ELF-1 (cell line): ENCODE results near the gene CDC25A.
"Not testable (repeated sequence)": the region's sequence is repeated elsewhere in the genome, so short reads cannot be mapped to it uniquely, and the experiment has no call there.

Experiments
- DNase-seq: peaks from one replicate; pipeline ENCODE4 v3.0.0-alpha.2; 2016; ENCODE audit warnings: low read depth, low spot score

The CDC25A gene

GRCh38 chr3:48188266-48189201 is at the start of gene CDC25A:
TSS of gene CDC25A (minus strand) at chr3:48188417. CDS start at chr3:48187947, 470 bp downstream.
- peak; percentile 100 for DNase-seq

DNA sequence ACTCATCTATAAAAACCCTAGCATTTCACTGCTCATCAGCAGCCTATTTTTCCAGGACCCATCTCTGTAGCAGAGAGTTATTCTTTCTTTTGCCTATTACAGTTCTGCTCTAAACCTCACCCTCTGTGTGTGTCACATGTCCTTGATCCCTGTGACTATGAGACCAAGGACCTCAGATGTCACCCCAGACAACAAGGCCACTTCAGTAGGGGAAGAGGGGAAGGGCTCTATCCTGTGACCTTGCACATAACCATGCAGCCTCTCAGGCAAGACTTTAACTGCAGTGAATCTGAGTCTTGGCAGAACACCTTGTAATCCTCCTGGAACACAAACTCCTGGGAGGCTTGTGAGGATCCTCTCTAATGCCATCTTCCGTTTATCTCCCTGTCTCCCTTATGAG is 48.3 kb upstream of the CDC25A start:
- no peak for DNase-seq

DNA sequence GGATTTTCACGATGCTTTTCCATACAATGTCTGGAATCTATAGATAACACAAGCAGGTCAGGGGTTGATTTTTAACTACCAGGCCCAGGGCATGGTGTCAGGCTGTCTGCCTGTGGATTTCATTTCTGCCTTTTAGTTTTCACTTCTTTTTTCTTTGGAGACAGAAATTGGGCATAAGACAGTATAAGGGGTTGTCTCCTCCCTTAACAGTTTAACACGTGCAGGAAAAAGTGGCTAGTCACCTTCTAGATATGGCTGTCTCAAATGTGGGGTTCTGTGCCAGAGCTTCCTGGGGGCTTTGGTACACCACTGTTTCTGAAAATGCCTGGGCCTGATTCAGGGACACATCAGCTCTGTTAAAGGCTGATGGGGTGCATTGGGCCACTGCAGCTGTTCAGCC is 45.3 kb upstream of the CDC25A start:
- DNase-seq = no peak

GRCh38 chr3:48232734-48233133 is 44.5 kb upstream of the CDC25A start:
- peak; percentile 88 for DNase-seq

DNA sequence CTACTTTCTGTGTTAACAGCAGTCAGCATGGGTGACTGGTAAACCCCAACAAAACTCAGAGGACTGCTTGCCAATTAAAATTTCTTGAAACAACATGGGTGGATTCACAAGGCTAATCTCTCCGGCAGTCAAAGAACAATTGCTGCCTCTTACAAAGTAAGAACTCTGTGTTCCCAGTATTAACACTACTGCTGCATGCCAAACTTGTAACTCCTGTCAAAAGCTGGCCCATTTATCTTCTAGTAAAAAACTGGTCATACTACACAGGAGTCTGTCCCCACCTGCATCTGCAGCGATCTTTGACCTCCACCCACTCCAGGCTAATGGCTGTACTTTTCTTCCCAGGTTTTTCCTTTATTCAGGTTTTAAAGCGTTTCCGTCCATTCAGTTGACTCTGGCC is 44.0 kb upstream of the CDC25A start:
- no peak for DNase-seq

- no peak for DNase-seq
These were observed 38.7 kb upstream of the CDC25A start for GRCh38 chr3:48226939-48227338.

DNA sequence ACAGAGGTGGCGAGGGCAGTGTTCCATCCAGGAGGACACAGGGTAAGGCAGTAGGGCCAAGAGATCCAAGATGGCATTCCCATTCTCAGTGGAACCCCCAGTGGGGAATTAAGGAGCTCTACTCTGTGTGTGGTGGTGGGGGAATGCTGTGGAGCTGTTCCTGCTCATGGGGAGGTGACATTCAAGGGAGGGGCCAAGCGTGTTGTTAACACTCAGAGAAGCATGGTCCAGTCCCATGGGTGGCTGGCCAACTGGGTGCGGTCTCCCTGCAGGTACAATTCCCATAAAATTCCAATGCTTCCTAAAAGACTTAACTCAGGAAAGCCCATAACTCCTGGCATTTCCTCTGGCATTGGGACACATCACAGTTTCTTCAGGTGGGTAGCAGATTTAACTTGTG is 37.4 kb upstream of the CDC25A start:
- no peak for DNase-seq

DNA sequence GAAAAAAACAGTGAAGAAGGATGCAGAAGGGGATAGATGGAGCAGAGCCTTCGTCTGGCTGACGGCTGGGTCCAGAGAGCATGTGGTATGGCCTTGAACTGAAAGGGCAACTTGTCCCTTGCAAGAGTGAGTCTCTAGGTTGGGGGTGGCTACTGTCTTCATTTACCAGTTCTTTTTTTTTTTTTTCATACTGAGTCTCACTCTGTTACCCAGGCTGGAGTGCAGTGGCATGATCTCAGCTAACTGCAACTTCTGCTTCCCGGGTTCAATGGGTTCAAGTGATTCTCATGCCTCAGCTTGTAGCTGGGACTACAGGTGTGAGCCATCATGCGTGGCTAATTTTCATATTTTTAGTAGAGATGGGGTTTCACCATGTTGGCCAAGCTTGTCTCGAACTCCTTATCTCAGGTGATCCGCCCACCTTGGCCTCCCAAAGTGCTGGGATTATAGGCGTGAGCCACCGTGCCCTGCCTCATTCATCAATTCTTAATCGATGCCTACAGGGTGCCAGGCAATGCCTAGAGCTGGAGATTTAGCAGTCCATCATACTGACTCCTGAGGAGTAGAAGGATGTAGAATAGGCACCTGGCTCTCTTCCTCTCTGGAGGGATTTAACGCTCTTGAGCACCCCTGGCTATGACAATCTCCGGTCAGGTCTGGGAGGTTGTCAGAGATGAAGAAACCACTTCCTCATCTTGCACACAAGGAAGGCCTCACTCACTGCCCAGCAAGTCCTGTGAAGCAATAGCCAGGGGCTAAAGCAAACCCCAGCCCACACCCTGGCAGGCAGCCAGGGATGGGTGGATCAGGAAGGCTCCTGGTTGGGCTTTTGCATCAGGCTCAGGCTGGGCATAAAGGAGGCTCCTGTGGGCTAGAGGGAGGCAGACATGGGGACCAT is 34.6 kb upstream of the CDC25A start, which contains the start of gene CAMP:
Gene CAMP (plus strand): TSS at position 880 of the 898 bp plus-strand sequence. CDS start 17 bp downstream, at position 897.
- peak; percentile 69 for DNase-seq

GRCh38 chr3:48220746-48221145 is 32.5 kb upstream of the CDC25A start:
- DNase-seq = no peak

DNA sequence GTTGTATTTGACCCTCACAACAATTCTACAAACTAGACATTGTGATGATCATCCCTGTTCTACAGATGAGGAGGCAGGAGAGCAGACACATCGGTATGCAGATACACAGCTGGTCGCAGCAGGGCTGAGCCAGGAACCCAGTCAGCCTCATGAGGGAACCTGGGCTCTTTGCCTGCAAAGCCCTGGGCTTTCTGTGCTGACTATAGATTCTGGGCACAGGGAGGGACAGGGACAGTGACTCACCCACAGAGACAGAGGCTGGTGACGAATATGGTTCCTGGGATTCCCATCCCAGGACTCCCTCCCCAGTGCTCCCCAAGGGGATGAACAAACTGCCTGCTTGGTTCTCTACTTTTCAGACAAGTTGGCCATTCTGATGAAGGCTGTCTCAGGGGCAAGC is 31.3 kb upstream of the CDC25A start:
- no peak for DNase-seq

GRCh38 chr3:48218537-48218936 is 30.3 kb upstream of the CDC25A start:
- DNase-seq = no peak

DNA sequence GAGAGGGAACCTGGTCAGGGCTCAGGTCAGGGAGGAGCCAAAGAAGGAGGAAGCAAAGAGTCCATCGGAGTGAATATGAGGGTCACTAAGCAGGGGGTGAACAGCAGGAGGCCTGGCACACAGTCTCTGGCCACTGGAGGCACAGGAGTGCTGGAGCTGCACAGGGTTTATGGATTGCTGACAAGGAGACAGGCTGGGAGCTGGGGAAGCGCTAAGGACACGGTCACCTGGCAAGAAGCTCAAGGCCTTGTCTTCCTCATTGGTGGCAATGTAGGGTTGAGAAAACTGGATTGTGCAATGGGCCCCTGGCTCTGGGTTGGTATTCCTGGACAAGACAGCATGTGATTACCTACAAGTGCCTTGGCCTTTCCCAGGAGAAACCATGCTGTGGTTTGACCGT is 29.2 kb upstream of the CDC25A start:
- DNase-seq = no peak

- no peak for DNase-seq
These were observed 27.7 kb upstream of the CDC25A start for GRCh38 chr3:48215876-48216275.

DNA sequence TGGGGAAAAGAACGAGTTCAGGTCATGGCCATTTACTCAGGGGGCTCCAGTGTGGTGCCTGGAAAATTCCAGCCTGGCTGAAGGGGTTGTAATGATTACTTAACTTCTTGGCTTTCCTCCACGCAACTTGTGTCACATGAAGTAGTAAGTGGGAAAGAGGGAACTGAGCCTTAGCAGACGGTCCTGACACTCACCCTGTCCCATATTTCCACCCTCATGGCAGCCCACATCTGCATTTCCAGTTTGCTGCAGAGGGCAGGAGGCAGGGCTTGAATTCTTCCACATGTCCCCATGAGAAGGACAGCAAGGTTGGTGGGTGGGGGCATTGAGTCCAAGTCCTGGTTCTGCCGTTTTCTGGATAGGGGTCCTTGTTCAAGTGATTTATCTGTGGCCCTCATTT is 27.2 kb upstream of the CDC25A start:
- DNase-seq = no peak

DNA sequence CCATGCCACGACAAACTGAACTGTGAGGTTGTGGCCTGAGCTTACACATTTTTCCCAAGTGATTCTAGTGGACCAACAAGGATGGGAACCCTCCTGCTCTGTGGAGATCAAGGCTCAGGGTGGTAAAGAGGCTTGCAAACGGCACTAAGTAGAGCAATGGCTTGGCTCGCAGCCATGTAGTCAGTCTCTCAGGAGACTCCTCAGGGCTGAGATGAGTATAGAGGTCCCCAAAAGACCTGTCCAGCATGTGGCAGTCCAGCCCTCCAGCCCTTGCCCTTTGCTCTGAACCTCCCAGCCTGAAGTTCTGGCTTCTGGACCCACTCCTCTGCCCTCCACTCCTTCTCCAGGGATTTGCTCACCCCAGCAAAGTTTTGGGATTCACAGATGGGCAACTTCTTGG is 26.8 kb upstream of the CDC25A start:
- DNase-seq = no peak

DNA sequence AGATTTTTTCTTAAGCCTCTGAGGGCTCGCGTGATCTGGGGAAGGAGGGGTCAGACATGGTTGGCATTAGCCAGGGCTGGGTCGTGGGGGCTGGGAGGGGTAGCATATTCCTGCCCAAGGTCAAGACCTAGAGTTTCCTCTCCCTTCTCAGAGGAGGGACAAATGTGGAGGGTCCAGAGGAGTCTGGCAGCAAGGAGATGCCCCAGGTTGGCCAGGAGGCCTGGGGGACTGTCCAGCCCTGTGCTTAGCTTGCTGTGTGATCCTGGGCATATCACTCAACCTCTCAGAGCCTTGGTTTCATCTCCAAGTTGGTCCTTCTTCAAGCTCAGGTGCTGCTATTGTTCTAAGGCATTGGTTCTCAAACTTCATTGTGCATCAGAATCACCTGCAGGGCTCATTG is 26.0 kb upstream of the CDC25A start:
- DNase-seq = no peak

- DNase-seq = not testable (repeated sequence)
These were observed 23.6 kb upstream of the CDC25A start for GRCh38 chr3:48211776-48212175.

DNA sequence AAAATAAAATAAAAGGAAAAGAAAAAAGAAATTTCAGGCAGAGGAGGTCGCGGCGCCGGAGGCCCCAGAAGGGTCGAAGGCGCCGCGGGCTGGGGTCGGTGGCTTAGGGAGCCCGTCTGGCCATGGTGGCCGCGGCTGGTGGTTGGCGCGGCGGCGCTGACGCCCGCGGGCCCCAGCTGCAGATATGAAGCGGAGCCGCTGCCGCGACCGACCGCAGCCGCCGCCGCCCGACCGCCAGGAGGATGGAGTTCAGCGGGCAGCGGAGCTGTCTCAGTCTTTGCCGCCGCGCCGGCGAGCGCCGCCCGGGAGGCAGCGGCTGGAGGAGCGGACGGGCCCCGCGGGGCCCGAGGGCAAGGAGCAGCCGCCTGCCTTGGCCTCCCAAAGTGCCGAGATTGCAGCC is 22.3 kb upstream of the CDC25A start:
- DNase-seq = not testable (repeated sequence)

- DNase-seq = no peak
These were observed 21.2 kb upstream of the CDC25A start for GRCh38 chr3:48209445-48209844.

DNA sequence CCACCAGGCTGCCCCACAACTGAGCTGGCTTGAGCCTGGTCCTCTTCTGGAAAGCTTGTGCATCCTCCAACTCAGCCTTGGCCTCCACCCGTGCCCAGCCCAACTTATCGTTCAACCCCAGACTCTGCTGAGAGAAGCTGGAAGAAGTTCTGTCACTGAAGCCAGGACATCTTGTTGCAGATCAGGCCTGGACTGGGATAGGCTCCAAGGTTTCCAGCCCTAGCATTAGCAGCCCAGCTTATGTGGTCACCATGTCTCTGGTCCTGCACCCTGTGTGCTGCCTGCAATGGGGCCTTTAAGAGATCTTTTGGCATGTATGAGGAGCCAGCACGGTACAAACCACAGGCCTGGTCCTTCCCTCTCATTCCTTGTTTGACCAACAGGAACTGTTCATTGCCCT is 19.9 kb upstream of the CDC25A start:
- DNase-seq = no peak

DNA sequence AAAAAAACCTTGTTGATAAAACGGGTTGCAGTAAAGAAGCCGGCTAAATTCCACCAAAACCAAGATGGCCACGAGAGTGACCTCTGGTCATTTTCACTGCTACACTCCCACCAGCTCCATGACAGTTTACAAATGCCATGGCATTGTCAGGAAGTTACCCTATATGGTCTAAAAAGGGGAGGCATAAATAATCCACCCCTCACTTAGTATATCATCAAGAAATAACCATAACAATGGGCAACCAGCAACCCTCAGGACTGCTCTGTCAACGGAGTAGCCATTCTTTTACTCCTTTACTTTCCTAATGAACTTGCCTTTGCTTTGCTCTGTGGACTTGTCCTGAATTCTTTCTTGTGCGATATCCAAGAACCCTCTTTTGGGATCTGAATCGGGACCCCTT is 14.4 kb upstream of the CDC25A start:
- peak; percentile 32 for DNase-seq

- DNase-seq = no peak
These were observed 10.9 kb upstream of the CDC25A start for GRCh38 chr3:48199117-48199516.
